Measurements from ENCODE around the gene MTAP. TPM values are rescaled to one million over a fixed set of nuclear protein-coding genes. Genes with fewer than 3 reads are reported as not detected.

The MTAP gene
- total and polyA plus RNA-seq, 7 donors, result 4.3 to 16.6 (median 14.8) TPM

DNA sequence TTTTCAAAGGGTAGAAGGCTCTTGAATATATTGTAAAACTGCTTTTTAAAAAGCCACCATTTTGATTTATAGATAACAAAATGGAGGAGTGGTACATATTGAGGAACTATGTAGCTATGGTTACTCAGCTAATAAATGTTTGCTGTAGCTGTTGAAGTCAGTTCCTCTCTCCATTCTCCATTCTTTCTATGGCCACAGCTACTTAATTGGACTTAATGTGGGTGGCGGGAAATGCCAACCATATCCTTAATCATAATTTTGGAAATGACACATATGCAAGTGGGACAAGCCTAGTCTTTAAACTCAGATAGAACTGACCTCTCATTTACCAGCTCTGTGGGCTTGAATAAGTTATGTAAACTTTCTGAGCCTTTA is 181.1 kb downstream of the MTAP start:
- TF ChIP-seq, protein P1, sequence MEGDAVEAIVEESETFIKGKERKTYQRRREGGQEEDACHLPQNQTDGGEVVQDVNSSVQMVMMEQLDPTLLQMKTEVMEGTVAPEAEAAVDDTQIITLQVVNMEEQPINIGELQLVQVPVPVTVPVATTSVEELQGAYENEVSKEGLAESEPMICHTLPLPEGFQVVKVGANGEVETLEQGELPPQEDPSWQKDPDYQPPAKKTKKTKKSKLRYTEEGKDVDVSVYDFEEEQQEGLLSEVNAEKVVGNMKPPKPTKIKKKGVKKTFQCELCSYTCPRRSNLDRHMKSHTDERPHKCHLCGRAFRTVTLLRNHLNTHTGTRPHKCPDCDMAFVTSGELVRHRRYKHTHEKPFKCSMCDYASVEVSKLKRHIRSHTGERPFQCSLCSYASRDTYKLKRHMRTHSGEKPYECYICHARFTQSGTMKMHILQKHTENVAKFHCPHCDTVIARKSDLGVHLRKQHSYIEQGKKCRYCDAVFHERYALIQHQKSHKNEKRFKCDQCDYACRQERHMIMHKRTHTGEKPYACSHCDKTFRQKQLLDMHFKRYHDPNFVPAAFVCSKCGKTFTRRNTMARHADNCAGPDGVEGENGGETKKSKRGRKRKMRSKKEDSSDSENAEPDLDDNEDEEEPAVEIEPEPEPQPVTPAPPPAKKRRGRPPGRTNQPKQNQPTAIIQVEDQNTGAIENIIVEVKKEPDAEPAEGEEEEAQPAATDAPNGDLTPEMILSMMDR (IDR thresholded peaks at IDR 0.05), result no peak
- 47 to 60% (median 50%) methylated on average over 1 of the region's 1 CpG for WGBS, 3 donors
- Histone ChIP-seq H3K4me3 (no peak overlapping the region), H3K9me3 (no peaks in the 10 kb centered on the region), H3K36me3 (ENCODE audit: insufficient read depth in 1 of 2, low read depth in 1 of 2) (no peaks in the 10 kb centered on the region), H3K4me1 (no peaks in the 10 kb centered on the region), H3K27me3 (ENCODE audit: insufficient read depth in 3 of 3, low read length in 2 of 3) (peaks cover 2 to 87% (median 15%) of the 10 kb centered on the region in 3 donors), H3K27ac (no peak overlapping the region)
- intact Hi-C loops (cut with DNase I), result no loop called here
- ATAC-seq (no peak), DNase-seq (no peak)

DNA sequence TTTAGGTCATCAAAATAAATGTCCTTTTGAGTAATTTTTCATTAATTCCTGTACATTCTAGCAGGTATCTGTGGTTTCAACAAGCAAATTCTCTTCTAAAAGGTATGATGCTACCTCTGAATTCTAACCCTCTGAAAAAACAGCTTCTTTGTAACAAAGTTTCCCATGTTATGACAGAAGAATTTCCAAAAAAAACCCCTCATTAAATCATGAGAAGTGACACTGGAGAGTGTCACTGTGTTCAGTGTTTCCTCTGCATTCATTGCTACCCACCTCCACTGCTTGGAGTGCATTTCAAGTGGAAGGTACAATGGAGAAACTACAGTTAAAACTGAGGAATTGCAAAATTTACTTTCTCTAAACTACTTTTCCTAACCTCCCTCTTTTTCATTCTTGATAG is 181.7 kb downstream of the MTAP start:
- TF ChIP-seq, protein P1 (IDR thresholded peaks at IDR 0.05), result no peak
- intact Hi-C loops (cut with DNase I), result no loop called here
- Histone ChIP-seq H3K36me3 (ENCODE audit: insufficient read depth in 1 of 2, low read depth in 1 of 2) (no peaks in the 10 kb centered on the region), H3K9me3 (no peaks in the 10 kb centered on the region), H3K27ac (no peak overlapping the region), H3K4me3 (no peak overlapping the region), H3K4me1 (no peaks in the 10 kb centered on the region), H3K27me3 (ENCODE audit: insufficient read depth in 3 of 3, low read length in 2 of 3) (peaks cover 2 to 87% (median 15%) of the 10 kb centered on the region in 3 donors)
- no peak for ATAC-seq
- DNase-seq, result no peak

DNA sequence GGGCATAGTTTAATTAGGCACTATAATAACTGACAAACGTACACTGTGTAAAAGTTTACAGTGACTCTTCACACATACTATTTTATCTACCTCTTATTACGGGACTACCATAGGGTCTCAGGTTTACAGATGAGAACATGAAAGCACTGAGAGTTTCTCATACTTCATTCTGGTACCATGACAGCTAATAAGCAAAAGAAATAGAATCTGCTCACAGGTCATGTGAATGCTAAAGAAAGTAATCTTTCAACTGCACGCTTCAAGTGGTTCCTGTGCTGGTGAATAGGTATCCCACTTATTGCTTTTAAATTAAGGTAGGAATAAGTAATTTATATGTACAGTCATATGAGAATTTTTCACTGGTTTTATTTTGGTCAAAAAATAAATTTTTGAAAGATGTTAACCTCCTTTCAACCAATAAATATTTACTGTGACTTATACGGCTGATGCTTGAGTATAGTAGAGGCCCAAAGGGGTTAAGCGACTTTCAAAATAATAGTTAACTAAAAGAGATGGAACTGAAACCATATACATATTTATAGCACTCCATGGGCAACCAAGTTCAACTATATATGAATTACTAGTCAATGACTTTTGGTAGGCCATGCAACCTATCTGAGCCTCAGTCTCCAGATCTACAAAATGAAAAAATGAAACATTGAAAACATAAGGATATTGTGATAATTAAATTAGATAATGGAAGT is 183.7 kb downstream of the MTAP start:
- Histone ChIP-seq H3K4me1 (no peaks in the 10 kb centered on the region), H3K27ac (no peak overlapping the region), H3K36me3 (ENCODE audit: insufficient read depth in 1 of 2, low read depth in 1 of 2) (no peaks in the 10 kb centered on the region), H3K9me3 (no peaks in the 10 kb centered on the region), H3K4me3 (no peak overlapping the region), H3K27me3 (ENCODE audit: insufficient read depth in 3 of 3, low read length in 2 of 3) (peaks cover 9 to 89% (median 11%) of the 10 kb centered on the region in 3 donors)
- WGBS, 3 donors, result 63 to 78% (median 75%) methylated on average over 5 of the region's 5 CpGs
- no peak for ATAC-seq
- intact Hi-C loops (cut with DNase I), result no loop called here
- TF ChIP-seq, protein P1 (IDR thresholded peaks at IDR 0.05), result no peak
- DNase-seq, result no peak

Other genes with a start within 250 kb of the MTAP start
- under 1 TPM in 2 of 4 donors, not detected in 2; 0.32 to 0.66 TPM for gene CDKN2A, start 191.8 kb downstream of the MTAP start, total RNA-seq
- gene CDKN2A, start 191.8 kb downstream of the MTAP start, polyA plus RNA-seq, result under 1 TPM in 1 of 3 donors, not detected in 2; 0.04 TPM
- under 1 TPM in 1 of 4 donors, not detected in 3; 0.40 TPM for gene CDKN2B-AS1, start 192.2 kb downstream of the MTAP start, total RNA-seq
- gene CDKN2B-AS1, start 192.2 kb downstream of the MTAP start, polyA plus RNA-seq, result not detected
- gene CDKN2B, start 206.7 kb downstream of the MTAP start, total RNA-seq, result 10 to 100 TPM in 1 of 4 donors, 1 to 10 TPM in 3; 5.4 to 12.3 (median 8.3) TPM
- gene CDKN2B, start 206.7 kb downstream of the MTAP start, polyA plus RNA-seq, result 10 to 100 TPM in 1 of 3 donors, 1 to 10 TPM in 2; 1.7 to 11.3 (median 5.5) TPM